Neural cell (in vitro differentiated cells): ENCODE results near the gene NR5A1. TPM values are rescaled to one million over a fixed set of nuclear protein-coding genes. Genes with fewer than 3 reads are reported as not detected.

Experiments
- H2AFZ ChIP-seq: fragments of 200-600, 300-800 bp; sonication (generic), shearing (Covaris generic); 2 replicates; pipeline ENCODE4 v1.6.0; 2014; ENCODE audit warnings: low read depth, mild to moderate bottlenecking, antibody characterized with exemption, low read length, moderate library complexity
- H3F3A ChIP-seq: fragments of 200-600 bp; shearing (Covaris generic); 2 replicates; pipeline ENCODE4 v1.6.1; 2016; ENCODE audit warnings: mild to moderate bottlenecking, moderate library complexity, mixed read lengths, antibody characterized with exemption, low read length; ENCODE audit not compliant: insufficient read depth, poor library complexity, severe bottlenecking
- H3K27ac ChIP-seq: fragments of 200-600, 300-800 bp; sonication (generic), shearing (Covaris generic); 2 replicates; pipeline ENCODE4 v1.5.1; 2014; ENCODE audit warnings: mild to moderate bottlenecking, low read length, moderate library complexity
- H3K27me3 ChIP-seq: fragments of 300-800, 200-600 bp; sonication (generic), shearing (Covaris generic); 2 replicates; pipeline ENCODE4 v1.6.0; 2014; ENCODE audit warnings: mild to moderate bottlenecking, low read depth, low read length, moderate library complexity; ENCODE audit not compliant: insufficient read depth
- H3K36me3 ChIP-seq: fragments of 300-800, 200-600 bp; sonication (generic), shearing (Covaris generic); 2 replicates; pipeline ENCODE4 v1.5.1; 2014; ENCODE audit warnings: mild to moderate bottlenecking, antibody characterized with exemption, low read length, moderate library complexity; ENCODE audit not compliant: insufficient read depth
- H3K4me2 ChIP-seq: fragments of 300-800, 200-600 bp; sonication (generic), shearing (Covaris generic); 2 replicates; pipeline ENCODE4 v1.6.0; 2014; ENCODE audit warnings: mild to moderate bottlenecking, low read length
- H3K4me3 ChIP-seq: fragments of 300-800, 200-600 bp; sonication (generic), shearing (Covaris generic); 2 replicates; pipeline ENCODE4 v1.5.1; 2014; ENCODE audit warnings: mild to moderate bottlenecking, low read length, moderate library complexity
- H3K79me2 ChIP-seq: fragments of 200-600 bp; shearing (Covaris generic); replicated peaks from 2 replicates; pipeline ENCODE4 v1.6.0; 2014; ENCODE audit warnings: mild to moderate bottlenecking, low read length, moderate library complexity; ENCODE audit not compliant: insufficient read depth
- H3K9ac ChIP-seq: fragments of 300-800, 200-600 bp; sonication (generic), shearing (Covaris generic); 2 replicates; pipeline ENCODE4 v1.6.1; 2016; ENCODE audit warnings: mild to moderate bottlenecking, low read length, mixed read lengths
- H3K9me2 ChIP-seq: fragments of 200-600 bp; shearing (Covaris generic); 2 replicates; pipeline ENCODE4 v1.6.1; 2016; ENCODE audit warnings: mild to moderate bottlenecking, low read length, mixed read lengths; ENCODE audit not compliant: insufficient read depth
- H3K9me3 ChIP-seq: fragments of 200-600, 300-800 bp; sonication (generic), shearing (Covaris generic); 2 replicates; pipeline ENCODE4 v1.6.1; 2016; ENCODE audit warnings: mild to moderate bottlenecking, mixed run types, low read length, moderate library complexity, mixed read lengths
- H4K20me1 ChIP-seq: fragments of 200-600 bp; shearing (Covaris generic); 2 replicates; pipeline ENCODE4 v1.6.1; 2016; ENCODE audit warnings: mild to moderate bottlenecking, mixed run types; ENCODE audit not compliant: insufficient read depth
- CTCF ChIP-seq: fragments of 450-650 bp; IDR thresholded peaks from 2 replicates; pipeline ENCODE4 v1.5.1; 2014; ENCODE audit warnings: antibody characterized with exemption, mild to moderate bottlenecking, moderate library complexity; ENCODE audit not compliant: poor library complexity, severe bottlenecking
- EP300 ChIP-seq: fragments of 450-650 bp; conservative IDR thresholded peaks from 2 replicates; pipeline ENCODE4 v1.6.1; 2014; ENCODE audit warnings: antibody characterized with exemption, mild to moderate bottlenecking, moderate library complexity; ENCODE audit not compliant: poor library complexity, severe bottlenecking
- EZH2 ChIP-seq: fragments of 200-600, 300-800 bp; shearing (Covaris generic), sonication (generic); IDR thresholded peaks from 2 replicates; pipeline ENCODE4 v1.6.1; 2014; ENCODE audit warnings: antibody characterized with exemption, low read length, borderline replicate concordance, mild to moderate bottlenecking; ENCODE audit not compliant: insufficient read depth, poor library complexity, severe bottlenecking
- MXI1 ChIP-seq: fragments of 450-650 bp; conservative IDR thresholded peaks from 2 replicates; pipeline ENCODE4 v1.6.1; 2014; ENCODE audit warnings: antibody characterized with exemption, mild to moderate bottlenecking; ENCODE audit not compliant: poor library complexity, severe bottlenecking
- POLR2AphosphoS5 ChIP-seq: IDR thresholded peaks from 2 replicates; pipeline ENCODE4 v1.6.1; 2012
- RAD21 ChIP-seq: fragments of 450-650 bp; conservative IDR thresholded peaks from 2 replicates; pipeline ENCODE4 v1.6.1; 2014; ENCODE audit warnings: antibody characterized with exemption, mild to moderate bottlenecking, moderate library complexity
- REST ChIP-seq: IDR thresholded peaks from 2 replicates; pipeline ENCODE4 v1.6.1; 2012; ENCODE audit warnings: borderline replicate concordance
- SMC3 ChIP-seq: fragments of 450-650 bp; conservative IDR thresholded peaks from 2 replicates; pipeline ENCODE4 v1.6.1; 2014; ENCODE audit warnings: antibody characterized with exemption, mild to moderate bottlenecking, moderate library complexity; ENCODE audit not compliant: poor library complexity
- TAF1 ChIP-seq: IDR thresholded peaks from 2 replicates; pipeline ENCODE4 v1.6.1; 2012; ENCODE audit warnings: low read depth
- polyA plus RNA-seq: library from polyadenylated mRNA; depleted of rRNA; stranded (reverse); fragments of >200 nt; gene quantifications from 2 replicates; pipeline ENCODE4 v1.2.3, GENCODE V29; 2014

NR5A1 gene
- polyA plus RNA-seq, 1 donor from 2014 or later = 0.09 TPM

- H3K9ac ChIP-seq = no peak overlapping the region
- no peak overlapping the region for H3K27ac ChIP-seq
- H3K36me3 ChIP-seq = no peaks in the 10 kb centered on the region
- H3K9me3 ChIP-seq = no peaks in the 10 kb centered on the region
- no peak for TF ChIP-seq TAF1
- TF ChIP-seq REST = no peak
- no peak for TF ChIP-seq POLR2AphosphoS5
- no peak for TF ChIP-seq EZH2
- no peak for TF ChIP-seq EP300
- no peak for TF ChIP-seq RAD21
- TF ChIP-seq SMC3 = no peak
- no peak for TF ChIP-seq CTCF
- TF ChIP-seq MXI1 = no peak
- H3K79me2 ChIP-seq = no peaks in the 10 kb centered on the region
- H3K4me2 ChIP-seq = no peak overlapping the region
- no peaks in the 10 kb centered on the region for H3K27me3 ChIP-seq
- no peak overlapping the region for H2AFZ ChIP-seq
- H4K20me1 ChIP-seq = no peaks in the 10 kb centered on the region
- H3K4me3 ChIP-seq = no peak overlapping the region
- no peaks in the 10 kb centered on the region for H3F3A ChIP-seq
- H3K9me2 ChIP-seq = no peaks in the 10 kb centered on the region
Measured at GRCh38 chr9:124514125-124514524, 6.9 kb upstream of the NR5A1 start.

GRCh38 chr9:124513376-124513994 is 6.3 kb upstream of the NR5A1 start:
- Histone ChIP-seq H3K9me2 (no peaks in the 10 kb centered on the region), H3K9me3 (no peaks in the 10 kb centered on the region), H2AFZ (no peak overlapping the region), H3K4me2 (no peak overlapping the region), H3K79me2 (no peaks in the 10 kb centered on the region), H3F3A (no peaks in the 10 kb centered on the region), H3K27ac (no peak overlapping the region), H3K36me3 (no peaks in the 10 kb centered on the region), H4K20me1 (no peaks in the 10 kb centered on the region), H3K4me3 (no peak overlapping the region), H3K27me3 (no peaks in the 10 kb centered on the region), H3K9ac (no peak overlapping the region)
- no peak for TF ChIP-seq TAF1
- TF ChIP-seq POLR2AphosphoS5 = no peak
- no peak for TF ChIP-seq CTCF
- no peak for TF ChIP-seq SMC3
- no peak for TF ChIP-seq MXI1
- TF ChIP-seq REST = no peak
- no peak for TF ChIP-seq EP300
- no peak for TF ChIP-seq RAD21
- TF ChIP-seq EZH2 = no peak
